Fibroblast of pulmonary artery (primary cell): ENCODE results near the gene C1orf52.

Experiments used
- DNase-seq: peaks from one replicate; pipeline ENCODE4 v3.0.0-alpha.2; 2010; ENCODE audit warnings: low read depth
- H3K4me3 ChIP-seq: replicated peaks from 2 replicates; pipeline ENCODE4 v1.5.1; 2011; ENCODE audit warnings: low read depth, mild to moderate bottlenecking, control low read depth, low read length, moderate library complexity
- CTCF ChIP-seq: IDR thresholded peaks from 2 replicates; pipeline ENCODE4 v1.5.1; 2011; ENCODE audit warnings: mild to moderate bottlenecking, control low read depth, low read length, inconsistent platforms; ENCODE audit errors: missing control alignments

The C1orf52 gene

GRCh38 chr1:85273397-85273796 is 13.9 kb upstream of the C1orf52 start:
- no peak overlapping the region for H3K4me3 ChIP-seq
- DNase-seq = no peak
- no peak for TF ChIP-seq CTCF

- no peak for TF ChIP-seq CTCF
- DNase-seq = no peak
- no peak overlapping the region for H3K4me3 ChIP-seq
Observed at GRCh38 chr1:85268801-85269585, 9.5 kb upstream of the C1orf52 start.

- DNase-seq = no peak
Observed at GRCh38 chr1:85267313-85267712, 7.9 kb upstream of the C1orf52 start.

GRCh38 chr1:85264150-85264549 is 4.7 kb upstream of the C1orf52 start:
- no peak for TF ChIP-seq CTCF
- no peak overlapping the region for H3K4me3 ChIP-seq
- DNase-seq = no peak

More at GRCh38 chr1:85267313-85267712, 7.9 kb upstream of the C1orf52 start:
- TF ChIP-seq CTCF = no peak
- no peak overlapping the region for H3K4me3 ChIP-seq

- no peak for TF ChIP-seq CTCF
- no peak overlapping the region for H3K4me3 ChIP-seq
- DNase-seq = no peak
Observed at GRCh38 chr1:85262985-85263384, 3.5 kb upstream of the C1orf52 start.

GRCh38 chr1:85259912-85260274 is 431 bp upstream of the C1orf52 start:
- peak; percentile 90 for DNase-seq
- H3K4me3 ChIP-seq = peak overlapping the region; percentile 82
- no peak for TF ChIP-seq CTCF
